Measurements from ENCODE around the gene MAPK8.

Gene MAPK8

GRCh38 chr10:48457949-48458661 is 151.6 kb downstream of the MAPK8 start:
- no peak overlapping the region for H3K4me3 ChIP-seq (ENCODE audit: low read depth, low read length)
- DNase-seq (ENCODE audit: low read depth): no peak
- TF ChIP-seq, protein P1, sequence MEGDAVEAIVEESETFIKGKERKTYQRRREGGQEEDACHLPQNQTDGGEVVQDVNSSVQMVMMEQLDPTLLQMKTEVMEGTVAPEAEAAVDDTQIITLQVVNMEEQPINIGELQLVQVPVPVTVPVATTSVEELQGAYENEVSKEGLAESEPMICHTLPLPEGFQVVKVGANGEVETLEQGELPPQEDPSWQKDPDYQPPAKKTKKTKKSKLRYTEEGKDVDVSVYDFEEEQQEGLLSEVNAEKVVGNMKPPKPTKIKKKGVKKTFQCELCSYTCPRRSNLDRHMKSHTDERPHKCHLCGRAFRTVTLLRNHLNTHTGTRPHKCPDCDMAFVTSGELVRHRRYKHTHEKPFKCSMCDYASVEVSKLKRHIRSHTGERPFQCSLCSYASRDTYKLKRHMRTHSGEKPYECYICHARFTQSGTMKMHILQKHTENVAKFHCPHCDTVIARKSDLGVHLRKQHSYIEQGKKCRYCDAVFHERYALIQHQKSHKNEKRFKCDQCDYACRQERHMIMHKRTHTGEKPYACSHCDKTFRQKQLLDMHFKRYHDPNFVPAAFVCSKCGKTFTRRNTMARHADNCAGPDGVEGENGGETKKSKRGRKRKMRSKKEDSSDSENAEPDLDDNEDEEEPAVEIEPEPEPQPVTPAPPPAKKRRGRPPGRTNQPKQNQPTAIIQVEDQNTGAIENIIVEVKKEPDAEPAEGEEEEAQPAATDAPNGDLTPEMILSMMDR (IDR thresholded peaks at IDR 0.05; ENCODE audit: low read depth, low read length, missing control alignments): no peak

GRCh38 chr10:48458662-48459048 is 152.2 kb downstream of the MAPK8 start:
- TF ChIP-seq, protein P1 (IDR thresholded peaks at IDR 0.05; ENCODE audit: low read depth, low read length, missing control alignments): no peak
- no peak overlapping the region for H3K4me3 ChIP-seq (ENCODE audit: low read depth, low read length)
- no peak for DNase-seq (ENCODE audit: low read depth)

DNA sequence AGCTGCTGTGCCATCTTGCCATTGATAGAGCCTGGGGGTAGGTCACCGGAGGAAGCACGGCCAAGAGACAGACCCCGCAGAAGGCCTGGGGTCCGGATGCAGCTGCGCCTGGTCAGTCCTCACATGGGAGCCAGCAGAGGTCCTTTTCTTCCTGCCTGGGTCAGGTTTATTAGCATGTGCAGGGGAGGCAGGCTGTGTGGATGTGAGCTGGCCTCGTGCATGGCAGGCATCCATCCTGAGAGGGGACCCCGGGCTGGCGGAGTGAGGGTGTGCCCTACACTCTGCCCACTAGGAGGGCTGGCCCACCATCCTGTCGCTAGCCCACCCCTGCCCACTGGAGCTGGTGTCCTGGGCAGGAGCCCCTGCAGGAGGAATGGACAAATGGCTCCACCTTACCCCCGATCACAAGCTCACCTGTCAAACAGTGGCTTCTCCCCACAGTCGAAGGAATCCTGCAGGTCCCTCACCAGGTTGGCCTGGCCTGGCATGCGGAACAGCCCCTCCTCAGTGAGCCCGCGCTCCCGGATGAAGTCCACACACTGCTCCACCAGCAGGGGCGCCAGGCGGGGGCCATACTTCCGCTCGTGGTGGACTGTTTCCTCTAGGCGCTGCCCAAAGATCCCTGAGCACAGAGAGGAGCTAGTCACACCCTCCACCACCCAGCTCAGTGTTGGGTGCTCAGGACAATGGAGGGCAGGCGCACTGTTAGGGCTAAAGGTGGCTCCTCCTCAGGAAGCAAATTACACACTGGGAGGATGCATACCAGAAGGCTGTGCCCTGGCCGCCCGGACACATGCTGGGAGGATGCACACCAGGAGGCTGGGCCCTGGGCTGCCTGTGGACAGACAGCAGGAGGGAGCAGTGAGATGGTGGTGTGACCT is 153.0 kb downstream of the MAPK8 start:
- DNase-seq (ENCODE audit: low read depth): no peak
- no peak overlapping the region for H3K4me3 ChIP-seq (ENCODE audit: low read depth, low read length)
- TF ChIP-seq, protein P1 (IDR thresholded peaks at IDR 0.05; ENCODE audit: low read depth, low read length, missing control alignments): peak; percentile 49

DNA sequence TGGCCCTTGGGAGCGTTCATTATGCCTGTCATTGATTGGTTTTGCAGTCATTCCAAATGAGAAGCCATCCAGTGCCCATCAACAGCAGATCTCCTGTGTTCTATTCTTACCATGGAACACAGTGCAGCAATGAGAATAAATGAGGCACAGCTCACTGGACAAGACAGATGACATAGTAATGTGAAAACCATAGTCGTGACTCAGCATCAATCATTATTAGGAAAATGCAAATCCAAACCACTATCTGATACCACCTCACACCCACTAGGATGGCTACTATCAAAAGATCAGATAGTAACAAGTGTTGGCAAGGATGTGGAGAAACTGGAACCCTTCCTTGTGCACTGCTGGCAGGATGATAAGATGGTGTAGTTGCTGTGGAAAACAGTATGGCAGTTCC is 153.7 kb downstream of the MAPK8 start:
- TF ChIP-seq, protein P1 (IDR thresholded peaks at IDR 0.05; ENCODE audit: low read depth, low read length, missing control alignments): no peak
- no peak for DNase-seq (ENCODE audit: low read depth)
- no peak overlapping the region for H3K4me3 ChIP-seq (ENCODE audit: low read depth, low read length)

- TF ChIP-seq, protein P1 (IDR thresholded peaks at IDR 0.05; ENCODE audit: low read depth, low read length, missing control alignments): no peak
- H3K4me3 ChIP-seq (ENCODE audit: low read depth, low read length): no peak overlapping the region
- DNase-seq (ENCODE audit: low read depth): no peak
Measured at GRCh38 chr10:48461623-48462481, 155.4 kb downstream of the MAPK8 start.

- H3K4me3 ChIP-seq (ENCODE audit: low read depth, low read length): no peak overlapping the region
- DNase-seq (ENCODE audit: low read depth): no peak
- TF ChIP-seq, protein P1 (IDR thresholded peaks at IDR 0.05; ENCODE audit: low read depth, low read length, missing control alignments): no peak
Measured at GRCh38 chr10:48462482-48463020, 156.1 kb downstream of the MAPK8 start.
